A673 (cell line): ENCODE data around the gene CCDC57.

Experiments used
- EZH2 ChIP-seq: fragments of 200-600 bp; sonication (generic); IDR thresholded peaks from 2 replicates; pipeline ENCODE4 v1.6.1; 2017; ENCODE audit warnings: borderline replicate concordance, low read depth, mild to moderate bottlenecking, mixed read lengths, antibody characterized with exemption, low read length; ENCODE audit not compliant: poor library complexity, severe bottlenecking
- TF ChIP-seq, protein P1 (sequence below): fragments of 300-800, 200-600 bp; sonication (generic); conservative IDR thresholded peaks from 2 replicates; pipeline ENCODE4 v1.5.1; 2017; ENCODE audit warnings: low read depth, mild to moderate bottlenecking, antibody characterized with exemption, low read length, moderate library complexity, mixed read lengths

DNA sequence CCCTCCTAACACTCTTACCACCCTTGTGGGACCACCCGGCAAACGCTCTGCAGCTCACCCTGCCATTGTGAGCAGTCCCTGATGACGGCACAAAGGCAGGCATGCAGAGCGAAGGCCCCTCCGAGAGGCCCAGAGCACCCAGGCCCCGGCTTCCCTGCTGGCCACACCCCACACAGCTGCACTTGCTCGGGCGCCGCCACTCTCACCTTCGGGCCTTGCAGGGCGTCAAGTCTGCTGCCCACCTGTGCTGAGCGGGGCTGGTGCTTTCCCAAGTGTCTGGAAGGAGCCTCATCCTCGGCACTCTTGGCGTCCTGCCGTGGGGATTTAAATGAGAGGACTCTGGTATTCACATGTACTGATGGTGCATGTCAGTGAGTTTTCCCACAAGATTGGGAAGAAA, 84.4 kb downstream of the CCDC57 start:
- TF ChIP-seq, protein P1, sequence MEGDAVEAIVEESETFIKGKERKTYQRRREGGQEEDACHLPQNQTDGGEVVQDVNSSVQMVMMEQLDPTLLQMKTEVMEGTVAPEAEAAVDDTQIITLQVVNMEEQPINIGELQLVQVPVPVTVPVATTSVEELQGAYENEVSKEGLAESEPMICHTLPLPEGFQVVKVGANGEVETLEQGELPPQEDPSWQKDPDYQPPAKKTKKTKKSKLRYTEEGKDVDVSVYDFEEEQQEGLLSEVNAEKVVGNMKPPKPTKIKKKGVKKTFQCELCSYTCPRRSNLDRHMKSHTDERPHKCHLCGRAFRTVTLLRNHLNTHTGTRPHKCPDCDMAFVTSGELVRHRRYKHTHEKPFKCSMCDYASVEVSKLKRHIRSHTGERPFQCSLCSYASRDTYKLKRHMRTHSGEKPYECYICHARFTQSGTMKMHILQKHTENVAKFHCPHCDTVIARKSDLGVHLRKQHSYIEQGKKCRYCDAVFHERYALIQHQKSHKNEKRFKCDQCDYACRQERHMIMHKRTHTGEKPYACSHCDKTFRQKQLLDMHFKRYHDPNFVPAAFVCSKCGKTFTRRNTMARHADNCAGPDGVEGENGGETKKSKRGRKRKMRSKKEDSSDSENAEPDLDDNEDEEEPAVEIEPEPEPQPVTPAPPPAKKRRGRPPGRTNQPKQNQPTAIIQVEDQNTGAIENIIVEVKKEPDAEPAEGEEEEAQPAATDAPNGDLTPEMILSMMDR: no peak
- no peak for TF ChIP-seq EZH2
